Ascending aorta (tissue), 2 donors: ENCODE results near the gene FHIT. TPM values are rescaled to one million over a fixed set of nuclear protein-coding genes. Genes with fewer than 3 reads are reported as not detected.

ENCODE experiments used
- DNase-seq, 2 donors: peaks; one replicate each; pipeline ENCODE4 v3.0.0-alpha.2; 2019; ENCODE audit warnings: low spot score in 2 of 2
- H3K27ac ChIP-seq, 2 donors: fragments of 200-600 bp; sonication (generic); one replicate each; pipeline ENCODE4 v1.5.1; 2016 to 2017; ENCODE audit warnings: mild to moderate bottlenecking in 1 of 2
- H3K27me3 ChIP-seq: fragments of 200-600 bp; sonication (generic); one replicate; pipeline ENCODE4 v1.5.1; 2017
- H3K36me3 ChIP-seq, 2 donors: fragments of 200-600 bp; sonication (generic); one replicate each; pipeline ENCODE4 v1.5.1; 2016
- H3K4me1 ChIP-seq, 2 donors: fragments of 200-600 bp; sonication (generic); one replicate each; pipeline ENCODE4 v1.5.1; 2016 to 2017; ENCODE audit warnings: mild to moderate bottlenecking in 1 of 2
- H3K4me3 ChIP-seq, 2 donors: fragments of 200-600 bp; sonication (generic); one replicate each; pipeline ENCODE4 v1.5.1; 2016 to 2017; ENCODE audit warnings: mild to moderate bottlenecking in 1 of 2
- H3K9me3 ChIP-seq, 2 donors: fragments of 200-600 bp; sonication (generic); one replicate each; pipeline ENCODE4 v1.5.1; 2016
- intact Hi-C: fragments of 100-400 bp; cut with DNase I; formaldehyde crosslinking; loops from one replicate; pipeline ENCODE4 v1.15.1; 2023
- total RNA-seq: library from RNA; depleted of rRNA; stranded (reverse); fragments of >200 nt; gene quantifications from one replicate; pipeline ENCODE4 v1.1.0, GENCODE V29; 2016
- TF ChIP-seq, protein P1 (sequence below), 3 experiments: fragments of 200-600 bp in 2 of 3; fragments of 450-650 bp in 1 of 3; sonication (generic) in 2 of 3; IDR thresholded peaks; one replicate each; pipeline ENCODE4 v1.5.1; 2016 to 2019; ENCODE audit warnings: antibody characterized with exemption in 3 of 3, mild to moderate bottlenecking in 1 of 3, moderate library complexity in 1 of 3

The FHIT gene
- total RNA-seq, 1 donor from 2014 or later, result 0.21 TPM

- TF ChIP-seq, protein P1, sequence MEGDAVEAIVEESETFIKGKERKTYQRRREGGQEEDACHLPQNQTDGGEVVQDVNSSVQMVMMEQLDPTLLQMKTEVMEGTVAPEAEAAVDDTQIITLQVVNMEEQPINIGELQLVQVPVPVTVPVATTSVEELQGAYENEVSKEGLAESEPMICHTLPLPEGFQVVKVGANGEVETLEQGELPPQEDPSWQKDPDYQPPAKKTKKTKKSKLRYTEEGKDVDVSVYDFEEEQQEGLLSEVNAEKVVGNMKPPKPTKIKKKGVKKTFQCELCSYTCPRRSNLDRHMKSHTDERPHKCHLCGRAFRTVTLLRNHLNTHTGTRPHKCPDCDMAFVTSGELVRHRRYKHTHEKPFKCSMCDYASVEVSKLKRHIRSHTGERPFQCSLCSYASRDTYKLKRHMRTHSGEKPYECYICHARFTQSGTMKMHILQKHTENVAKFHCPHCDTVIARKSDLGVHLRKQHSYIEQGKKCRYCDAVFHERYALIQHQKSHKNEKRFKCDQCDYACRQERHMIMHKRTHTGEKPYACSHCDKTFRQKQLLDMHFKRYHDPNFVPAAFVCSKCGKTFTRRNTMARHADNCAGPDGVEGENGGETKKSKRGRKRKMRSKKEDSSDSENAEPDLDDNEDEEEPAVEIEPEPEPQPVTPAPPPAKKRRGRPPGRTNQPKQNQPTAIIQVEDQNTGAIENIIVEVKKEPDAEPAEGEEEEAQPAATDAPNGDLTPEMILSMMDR (IDR thresholded peaks at IDR 0.05), result no peak
- DNase-seq, result no peak
- intact Hi-C loops, result no loop called here
- no peaks in the 10 kb centered on the region for H3K4me1 ChIP-seq
- H3K9me3 ChIP-seq, result no peaks in the 10 kb centered on the region
- no peaks in the 10 kb centered on the region for H3K27me3 ChIP-seq
- no peak overlapping the region for H3K4me3 ChIP-seq
- no peak overlapping the region for H3K27ac ChIP-seq
- H3K36me3 ChIP-seq, result no peaks in the 10 kb centered on the region
These were observed 722.6 kb downstream of the FHIT start for GRCh38 chr3:60528651-60529050.

GRCh38 chr3:60523536-60523935 is 727.7 kb downstream of the FHIT start:
- no peak overlapping the region for H3K27ac ChIP-seq
- no peaks in the 10 kb centered on the region for H3K4me1 ChIP-seq
- H3K36me3 ChIP-seq, result no peaks in the 10 kb centered on the region
- H3K27me3 ChIP-seq, result no peaks in the 10 kb centered on the region
- no peaks in the 10 kb centered on the region for H3K9me3 ChIP-seq
- TF ChIP-seq, protein P1 (IDR thresholded peaks at IDR 0.05), result no peak
- DNase-seq, result no peak
- H3K4me3 ChIP-seq, result no peak overlapping the region
- intact Hi-C loops, result no loop called here

DNA sequence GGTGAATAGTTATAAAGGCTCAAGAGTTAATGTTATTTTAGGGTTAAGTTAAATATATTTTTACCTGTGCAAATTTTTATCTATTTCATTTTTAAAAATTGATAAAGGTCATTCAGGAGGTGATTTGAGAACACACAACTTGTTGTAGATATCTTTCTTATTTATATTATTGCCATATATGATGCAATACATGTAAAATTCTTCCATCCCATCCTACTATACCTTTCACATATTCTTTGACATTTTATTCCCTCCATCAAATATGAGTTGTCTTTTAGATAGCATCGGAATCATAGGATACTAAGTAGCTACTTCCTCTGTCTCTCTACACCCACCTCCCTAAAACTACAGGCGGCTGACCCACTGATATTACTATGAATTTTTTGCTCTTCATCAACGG is 734.1 kb downstream of the FHIT start:
- Histone ChIP-seq H3K27me3 (no peaks in the 10 kb centered on the region), H3K9me3 (no peaks in the 10 kb centered on the region), H3K4me1 (no peaks in the 10 kb centered on the region), H3K36me3 (no peaks in the 10 kb centered on the region), H3K4me3 (no peak overlapping the region), H3K27ac (no peak overlapping the region)
- no peak for DNase-seq
- intact Hi-C loops, result no loop called here
- TF ChIP-seq, protein P1 (IDR thresholded peaks at IDR 0.05), result no peak

GRCh38 chr3:60514866-60515265 is 736.4 kb downstream of the FHIT start:
- TF ChIP-seq, protein P1 (IDR thresholded peaks at IDR 0.05), result no peak
- Histone ChIP-seq H3K27ac (no peak overlapping the region), H3K4me1 (no peaks in the 10 kb centered on the region), H3K36me3 (no peaks in the 10 kb centered on the region), H3K27me3 (no peaks in the 10 kb centered on the region), H3K4me3 (no peak overlapping the region), H3K9me3 (no peaks in the 10 kb centered on the region)
- DNase-seq, result no peak
- intact Hi-C loops, result no loop called here

DNA sequence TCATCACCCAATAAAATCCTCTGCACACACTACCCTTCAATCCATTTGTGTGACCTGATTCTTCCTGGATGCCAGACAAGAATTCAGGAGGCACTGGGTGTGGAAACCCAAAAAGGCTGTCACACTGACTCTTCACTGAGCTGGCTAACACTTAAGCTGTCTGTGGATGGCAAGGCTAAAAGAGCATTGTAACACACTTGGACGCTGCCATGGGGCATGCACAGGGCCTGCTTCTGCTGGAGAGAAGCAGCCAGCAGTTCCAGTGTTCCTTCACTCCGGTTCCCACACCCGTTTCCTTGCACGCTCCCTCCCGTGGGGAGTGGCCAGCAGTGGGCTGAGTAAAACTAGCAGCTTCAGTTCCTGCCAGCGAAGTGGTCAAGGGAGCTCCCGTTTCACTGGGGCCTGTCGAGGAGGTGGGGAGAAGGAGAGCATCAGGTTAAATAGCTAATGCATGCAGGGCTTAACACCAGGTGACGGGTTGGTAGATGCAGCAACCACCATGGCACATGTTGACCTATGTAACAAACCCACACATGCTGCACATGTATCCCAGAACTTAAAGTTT is 737.1 kb downstream of the FHIT start:
- Histone ChIP-seq H3K27me3 (no peaks in the 10 kb centered on the region), H3K36me3 (no peaks in the 10 kb centered on the region), H3K27ac (no peak overlapping the region), H3K9me3 (no peaks in the 10 kb centered on the region), H3K4me3 (no peak overlapping the region), H3K4me1 (no peaks in the 10 kb centered on the region)
- DNase-seq, result no peak
- TF ChIP-seq, protein P1 (IDR thresholded peaks at IDR 0.05), result no peak
- intact Hi-C loops, result no loop called here

GRCh38 chr3:60513241-60513640 is 738.0 kb downstream of the FHIT start:
- no peaks in the 10 kb centered on the region for H3K27me3 ChIP-seq
- TF ChIP-seq, protein P1 (IDR thresholded peaks at IDR 0.05), result no peak
- no peak for DNase-seq
- H3K4me3 ChIP-seq, result no peak overlapping the region
- no peaks in the 10 kb centered on the region for H3K4me1 ChIP-seq
- intact Hi-C loops, result no loop called here
- no peaks in the 10 kb centered on the region for H3K9me3 ChIP-seq
- H3K27ac ChIP-seq, result no peak overlapping the region
- no peaks in the 10 kb centered on the region for H3K36me3 ChIP-seq
